ENCODE data around the gene EIF5. TPM values are rescaled to one million over a fixed set of nuclear protein-coding genes. Genes with fewer than 3 reads are reported as not detected.

Gene EIF5
- total RNA-seq, 1 experiment from 2014 or later, result 356 TPM

DNA sequence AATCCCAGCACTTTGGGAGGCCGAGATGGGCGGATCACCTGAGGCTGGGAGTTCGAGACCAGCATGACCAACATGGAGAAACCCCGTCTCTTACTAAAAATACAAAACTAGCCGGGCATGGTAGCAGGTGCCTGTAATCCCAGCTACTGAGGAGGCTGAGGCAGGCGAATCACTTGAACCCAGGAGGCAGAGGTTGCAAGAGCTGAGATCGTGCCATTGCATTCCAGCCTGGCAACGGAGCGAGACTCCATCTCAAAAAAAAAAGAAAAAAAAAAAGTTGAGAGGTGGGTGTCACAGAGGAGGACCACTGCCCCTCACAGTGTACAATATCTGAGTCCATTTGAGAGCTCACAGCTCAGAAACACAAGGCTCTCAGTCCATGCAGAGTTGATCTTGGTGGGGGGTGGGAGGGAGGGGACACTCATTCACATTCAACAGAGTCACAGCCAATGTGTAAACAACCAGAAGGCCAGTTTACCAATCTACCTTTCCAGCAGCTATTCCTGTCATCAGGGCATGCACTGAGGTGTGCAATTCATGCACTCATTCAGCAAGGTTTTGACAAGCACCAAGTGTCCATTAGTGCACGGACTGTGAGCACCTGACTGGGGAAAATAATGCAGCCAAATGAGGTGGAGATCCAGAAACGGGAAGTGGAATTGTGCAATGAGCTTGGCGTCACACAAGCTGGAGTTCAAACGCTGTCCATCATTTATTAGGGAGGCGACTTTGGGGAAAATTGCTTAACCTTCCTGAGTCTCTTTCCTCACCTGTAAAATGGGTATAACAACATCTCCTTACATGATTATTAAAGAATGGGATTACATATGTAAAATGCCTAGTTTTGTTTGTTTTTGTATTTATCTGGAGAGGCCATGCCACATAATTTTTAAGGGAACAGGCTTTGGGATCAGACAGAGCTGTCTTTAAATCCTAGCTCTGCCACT lies 4.4 kb upstream of the EIF5 start:
- Histone ChIP-seq H3K4me1 (ENCODE audit: insufficient read depth, low read length) (peaks cover 2% of the 10 kb centered on the region; the same call in 1 of the 2 replicates), H3K79me1 (ENCODE audit: insufficient read depth, low read depth, low read length, poor library complexity, severe bottlenecking) (no peaks in the 10 kb centered on the region), H2BK15ac (ENCODE audit: low read depth, low read length) (no peak overlapping the region), H3K23me2 (ENCODE audit: insufficient read length, low read depth, low read length, poor library complexity, severe bottlenecking) (peaks cover 2% of the 10 kb centered on the region), H3K79me2 (ENCODE audit: insufficient read depth, low read length) (no peaks in the 10 kb centered on the region), H3K4ac (ENCODE audit: low read depth, low read length) (no peak overlapping the region), H3K9me3 (ENCODE audit: control insufficient read depth, low read depth, low read length) (no peaks in the 10 kb centered on the region), H3K4me2 (ENCODE audit: insufficient read depth, insufficient read length, low read length) (no peak overlapping the region), H3T11ph (ENCODE audit: low read length) (no peak overlapping the region), H3K18ac (ENCODE audit: insufficient read length, low read depth, low read length) (no peak overlapping the region), H3K14ac (ENCODE audit: insufficient read depth, low read length) (no peak overlapping the region), H2AK5ac (ENCODE audit: insufficient read length, low read length) (no peak overlapping the region), H4K5ac (ENCODE audit: insufficient read length, low read depth, low read length) (no peak overlapping the region), H2BK5ac (ENCODE audit: insufficient read length, low read length) (no peak overlapping the region), H3K27ac (ENCODE audit: insufficient read length, low read depth, low read length) (no peak overlapping the region), H2BK12ac (ENCODE audit: insufficient read length, low read depth, low read length) (no peak overlapping the region), H4K20me1 (ENCODE audit: control insufficient read depth, insufficient read depth, insufficient read length) (no peaks in the 10 kb centered on the region), H3K56ac (ENCODE audit: insufficient read length, low read depth, low read length) (no peak overlapping the region), H2BK20ac (ENCODE audit: low read depth, low read length, poor library complexity, severe bottlenecking) (no peak overlapping the region), H2AFZ (ENCODE audit: low read length) (no peak overlapping the region), H3K9ac (ENCODE audit: extremely low read depth, insufficient read length, low read length) (no peak overlapping the region), H3K23ac (ENCODE audit: insufficient read length, low read depth, low read length) (no peak overlapping the region), H2BK120ac (ENCODE audit: low read depth, low read length, poor library complexity, severe bottlenecking) (no peak overlapping the region), H4K8ac (replicated peaks; ENCODE audit: insufficient read length, low read depth, low read length) (no peak overlapping the region), H4K91ac (ENCODE audit: insufficient read length, low read depth, low read length) (no peak overlapping the region), H3K27me3 (ENCODE audit: insufficient read depth, low read length) (no peaks in the 10 kb centered on the region)
- no CpG with 5 or more reads among the region's 14 CpGs for WGBS (ENCODE audit: extremely low coverage, insufficient read length, low lambda C conversion rate)
- Mint-ChIP-seq H3K36me3 (ENCODE audit: insufficient read depth in 1 of 3, low read depth in 3 of 3) (0 out of 7 replicates have a peak, but pooled peaks cover 0 to 2% (median 1%) of the 10 kb centered on the region in 3 experiments), H3K9me3 (no peaks in the 10 kb centered on the region; a peak in 1 of 5 replicates), H3K27me3 (ENCODE audit: low read depth) (peaks cover 2% of the 10 kb centered on the region; the same call in 1 of the 2 replicates), H3K4me1 (peaks cover 17 to 25% of the 10 kb centered on the region in 2 experiments), H3K4me3 (no peak overlapping the region), H3K27ac (peak overlapping the region in 1 of 3 experiments; percentile 55; a peak in 1 of 7 replicates)
- DNase-seq, result no peak
- TF ChIP-seq, protein P1, sequence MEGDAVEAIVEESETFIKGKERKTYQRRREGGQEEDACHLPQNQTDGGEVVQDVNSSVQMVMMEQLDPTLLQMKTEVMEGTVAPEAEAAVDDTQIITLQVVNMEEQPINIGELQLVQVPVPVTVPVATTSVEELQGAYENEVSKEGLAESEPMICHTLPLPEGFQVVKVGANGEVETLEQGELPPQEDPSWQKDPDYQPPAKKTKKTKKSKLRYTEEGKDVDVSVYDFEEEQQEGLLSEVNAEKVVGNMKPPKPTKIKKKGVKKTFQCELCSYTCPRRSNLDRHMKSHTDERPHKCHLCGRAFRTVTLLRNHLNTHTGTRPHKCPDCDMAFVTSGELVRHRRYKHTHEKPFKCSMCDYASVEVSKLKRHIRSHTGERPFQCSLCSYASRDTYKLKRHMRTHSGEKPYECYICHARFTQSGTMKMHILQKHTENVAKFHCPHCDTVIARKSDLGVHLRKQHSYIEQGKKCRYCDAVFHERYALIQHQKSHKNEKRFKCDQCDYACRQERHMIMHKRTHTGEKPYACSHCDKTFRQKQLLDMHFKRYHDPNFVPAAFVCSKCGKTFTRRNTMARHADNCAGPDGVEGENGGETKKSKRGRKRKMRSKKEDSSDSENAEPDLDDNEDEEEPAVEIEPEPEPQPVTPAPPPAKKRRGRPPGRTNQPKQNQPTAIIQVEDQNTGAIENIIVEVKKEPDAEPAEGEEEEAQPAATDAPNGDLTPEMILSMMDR (conservative IDR thresholded peaks at IDR 0.05), result no peak

All from H9 (cell line).